Lung (tissue), 12 donors: ENCODE results near the gene RMI2. TPM values are rescaled to one million over a fixed set of nuclear protein-coding genes. Genes with fewer than 3 reads are reported as not detected.

Experiments
- ATAC-seq: fragments of 200-7000 bp; cut with Tn5 transposase; one replicate; pipeline ENCODE4 v1.9.1; 2020; ENCODE audit warnings: moderate number of reproducible peaks; ENCODE audit not compliant: insufficient read depth, low FRiP score
- DNase-seq, 3 donors: peaks; one replicate each; pipeline ENCODE4 v3.0.0-alpha.2; 2013 to 2017
- H3K27ac ChIP-seq, 2 donors: one replicate each; pipeline ENCODE4 v1.5.1; 2013; ENCODE audit warnings: mild to moderate bottlenecking in 2 of 2, moderate library complexity in 2 of 2, control low read depth in 1 of 2, inconsistent platforms in 1 of 2, low read depth in 1 of 2, low read length in 1 of 2
- H3K27me3 ChIP-seq, 3 donors: one replicate each; pipeline ENCODE4 v1.5.1; 2013; ENCODE audit warnings: low read length in 2 of 3; ENCODE audit not compliant: control insufficient read depth in 3 of 3, insufficient read depth in 3 of 3
- H3K36me3 ChIP-seq, 4 donors: one replicate each; pipeline ENCODE4 v1.5.1; 2013; ENCODE audit warnings: low read length in 4 of 4, mild to moderate bottlenecking in 1 of 4, moderate library complexity in 1 of 4; ENCODE audit not compliant: control insufficient read depth in 4 of 4, insufficient read depth in 4 of 4
- H3K4me1 ChIP-seq, 5 donors: one replicate each; pipeline ENCODE4 v1.5.1; 2013; ENCODE audit warnings: low read length in 5 of 5, mild to moderate bottlenecking in 2 of 5, moderate library complexity in 1 of 5; ENCODE audit not compliant: control insufficient read depth in 5 of 5, insufficient read depth in 5 of 5
- H3K4me3 ChIP-seq: one replicate; pipeline ENCODE4 v1.5.1; 2013; ENCODE audit warnings: mild to moderate bottlenecking, control low read depth, moderate library complexity
- H3K9ac ChIP-seq, 2 donors: one replicate each; pipeline ENCODE4 v1.5.1; 2013; ENCODE audit warnings: low read length in 2 of 2, control low read depth in 1 of 2; ENCODE audit not compliant: insufficient read depth in 1 of 2
- H3K9me3 ChIP-seq, 4 donors: one replicate each; pipeline ENCODE4 v1.5.1; 2013; ENCODE audit warnings: low read length in 3 of 4, mild to moderate bottlenecking in 1 of 4, moderate library complexity in 1 of 4; ENCODE audit not compliant: control insufficient read depth in 4 of 4, insufficient read depth in 3 of 4
- CTCF ChIP-seq: IDR thresholded peaks from 2 replicates; pipeline ENCODE4 v1.5.1; 2012; ENCODE audit warnings: mild to moderate bottlenecking; ENCODE audit errors: control extremely low read depth, extremely low read depth
- WGBS, 2 donors: extraction: QIAGEN DNeasy Blood & Tissue Kit; methylation state at CpG; one replicate each; pipeline ENCODE4 v1.1.7; 2013; 5-methylcytosine and 5-hydroxymethylcytosine counted together
- polyA plus RNA-seq, 2 donors: library from polyadenylated mRNA; stranded (reverse); fragments of 200-250 nt; gene quantifications; one replicate each; pipeline ENCODE4 v1.2.1, GENCODE V29; 2013
- total RNA-seq, 2 donors: library from RNA; depleted of rRNA in 1 of 2; stranded (reverse); fragments of >200 nt in 1 of 2; gene quantifications; one replicate each; pipeline ENCODE4 v1.2.1, GENCODE V29; 2014 to 2021
- donor health status: control.
- donor health status: control.
- donor health status: Bipolar disorder and iron deficiency.
- donor health status: healthy.
- donor health status: DM: yes; HTN: yes; CAD: no.

RMI2 gene
- total and polyA plus RNA-seq, 4 donors: 2.5 to 7.2 (median 4.5) TPM

- TF ChIP-seq CTCF: no peak
- Histone ChIP-seq H3K4me3 (no peak overlapping the region), H3K27ac (no peak overlapping the region), H3K36me3 (no peaks in the 10 kb centered on the region), H3K9me3 (peaks cover 0 to under 1% (median 0%) of the 10 kb centered on the region in 4 donors), H3K4me1 (peaks cover 0 to 34% (median 14%) of the 10 kb centered on the region in 5 donors), H3K27me3 (no peaks in the 10 kb centered on the region), H3K9ac (no peak overlapping the region)
- DNase-seq (no peak), ATAC-seq (no peak)
- 87 to 89% methylated on average over 9 of the region's 9 CpGs for WGBS, 2 donors
Observed at GRCh38 chr16:11326737-11327276, 18.5 kb upstream of the RMI2 start.

DNA sequence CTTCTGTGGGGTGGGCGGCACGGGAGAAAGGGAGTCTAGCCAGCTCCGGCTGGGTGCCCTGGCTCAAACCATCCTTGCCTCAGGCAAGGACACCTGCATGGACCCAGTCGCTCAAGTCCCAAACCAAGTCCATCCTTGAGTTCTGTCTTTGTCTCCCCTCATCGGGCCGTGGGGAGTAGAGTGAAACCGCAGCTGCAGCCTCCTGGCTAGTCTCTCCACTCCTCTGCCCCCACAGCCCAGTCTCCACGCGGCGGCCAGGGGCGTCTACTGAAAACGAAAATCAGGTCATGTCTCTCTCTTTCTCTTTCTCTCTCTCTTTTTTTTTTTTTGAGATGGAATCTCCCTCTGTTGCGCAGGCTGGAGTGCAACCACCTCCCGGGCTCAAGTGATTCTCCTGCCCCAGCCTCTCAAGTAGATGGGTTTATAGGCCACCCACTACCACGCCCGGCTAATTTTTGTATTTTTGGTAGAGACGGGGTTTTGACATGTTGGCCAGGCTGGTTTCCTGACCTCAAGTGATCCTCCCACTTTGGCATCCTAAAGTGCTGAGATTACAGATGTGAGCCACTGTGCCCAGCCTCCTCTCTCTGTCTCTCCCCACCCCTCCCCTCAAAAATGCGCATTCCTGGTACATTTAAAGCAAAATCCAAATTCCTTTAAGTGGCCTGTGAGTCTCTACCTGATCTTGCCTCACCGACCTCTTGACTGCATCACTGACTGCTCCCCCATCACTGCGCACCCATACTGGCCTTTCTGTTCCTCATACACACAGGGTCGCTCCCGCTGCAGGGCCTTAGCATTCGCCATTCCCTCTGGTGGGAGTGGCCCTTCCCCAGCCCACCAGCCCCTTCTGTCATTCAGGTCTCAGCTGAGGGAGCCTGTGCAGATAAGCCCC lies 17.7 kb upstream of the RMI2 start:
- no peak overlapping the region for H3K27ac ChIP-seq
- no peak for ATAC-seq
- TF ChIP-seq CTCF: no peak
- no peak for DNase-seq
- no peak overlapping the region for H3K4me3 ChIP-seq
- H3K9me3 ChIP-seq: peaks cover 0 to 2% (median 0%) of the 10 kb centered on the region in 4 donors
- H3K36me3 ChIP-seq: no peaks in the 10 kb centered on the region
- 82 to 84% methylated on average over 23 of the region's 23 CpGs for WGBS, 2 donors
- peaks cover 0 to 34% (median 14%) of the 10 kb centered on the region in 5 donors for H3K4me1 ChIP-seq
- H3K27me3 ChIP-seq: no peaks in the 10 kb centered on the region
- H3K9ac ChIP-seq: peak overlapping the region in 1 of 2 donors; percentile 5

DNA sequence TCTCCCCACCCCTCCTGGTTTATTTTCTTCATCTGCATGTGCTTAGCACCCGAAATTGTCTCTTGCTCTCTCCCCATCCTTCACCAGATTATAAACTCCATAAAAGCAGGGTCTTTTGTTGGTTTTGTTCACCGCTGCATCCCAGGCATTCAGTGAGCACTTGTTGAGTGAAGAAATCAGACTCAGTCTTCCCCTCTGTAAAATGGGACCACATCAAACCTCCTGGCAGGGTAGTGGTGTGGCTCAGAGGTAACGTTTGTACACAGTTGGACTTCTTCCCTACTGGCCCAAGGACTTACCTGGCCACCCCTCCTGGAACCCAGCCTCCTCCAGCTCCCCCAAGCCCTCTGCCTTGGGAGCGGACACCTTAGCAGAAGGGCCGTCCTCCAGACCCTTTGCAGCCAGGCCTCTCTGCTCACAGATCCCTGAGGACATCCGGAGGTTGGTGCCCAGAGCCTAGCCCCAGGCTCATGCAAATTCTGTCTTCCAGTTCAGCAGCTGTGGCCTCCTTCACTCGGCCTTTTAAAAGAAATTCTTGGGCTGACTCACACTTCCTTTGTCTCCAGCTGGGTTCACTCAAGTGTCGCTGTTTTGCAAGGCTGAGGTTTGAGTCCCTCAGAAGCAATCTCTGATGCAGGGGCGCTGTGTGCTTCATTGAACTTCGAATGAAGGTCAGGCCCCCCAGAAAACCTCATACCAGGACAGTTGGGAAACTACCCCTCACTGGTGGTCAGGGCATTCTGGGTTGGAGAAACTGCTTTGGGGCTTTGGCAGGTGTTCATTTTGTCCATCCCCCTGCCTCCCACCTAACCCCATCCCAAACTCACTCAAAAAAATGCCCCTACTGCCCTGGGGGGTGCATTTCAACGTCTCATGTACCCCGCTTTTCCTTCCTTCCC lies 16.8 kb upstream of the RMI2 start:
- Histone ChIP-seq H3K4me1 (peaks cover 0 to 34% (median 14%) of the 10 kb centered on the region in 5 donors), H3K27ac (peak overlapping the region in 1 of 2 donors; percentile 62), H3K36me3 (no peaks in the 10 kb centered on the region), H3K9me3 (peaks cover 0 to 2% (median 0%) of the 10 kb centered on the region in 4 donors), H3K27me3 (no peaks in the 10 kb centered on the region), H3K9ac (peak overlapping the region in 1 of 2 donors; percentile 15), H3K4me3 (no peak overlapping the region)
- 29 to 32% methylated on average over 12 of the region's 12 CpGs for WGBS, 2 donors
- ATAC-seq: peak; percentile 86
- no peak for TF ChIP-seq CTCF
- DNase-seq: peak; percentile 96 to 100 (median 99)
